HS-27A (cell line): Measurements from ENCODE around the gene ZNF483.
"Not testable (repeated sequence)": the region's sequence is repeated elsewhere in the genome, so short reads cannot be mapped to it uniquely, and the experiment has no call there.

Experiments used
- DNase-seq: peaks from one replicate; pipeline ENCODE4 v3.0.0-alpha.2; 2012; ENCODE audit warnings: low read depth, missing footprints

Gene ZNF483

DNA sequence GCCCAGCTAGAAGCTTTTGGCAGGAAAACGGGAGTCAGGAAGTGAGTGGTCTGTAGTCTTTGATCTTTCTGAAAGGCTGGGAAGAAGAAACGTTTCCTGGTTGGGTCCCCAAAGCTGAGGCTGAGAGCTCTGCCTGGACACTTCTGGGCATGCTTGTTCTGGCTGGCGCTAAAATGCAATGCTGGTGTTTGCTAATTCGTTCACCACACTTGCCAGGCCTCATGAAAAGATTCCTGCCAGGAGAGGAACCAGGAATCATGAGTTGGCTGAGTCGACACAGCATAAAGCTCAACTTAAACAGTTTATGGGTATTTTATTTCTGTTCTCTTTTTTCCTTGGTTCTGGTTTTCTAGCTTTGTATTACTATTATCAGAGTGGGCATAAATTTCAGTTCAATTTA lies 85.2 kb downstream of the ZNF483 start:
- no peak for DNase-seq

DNA sequence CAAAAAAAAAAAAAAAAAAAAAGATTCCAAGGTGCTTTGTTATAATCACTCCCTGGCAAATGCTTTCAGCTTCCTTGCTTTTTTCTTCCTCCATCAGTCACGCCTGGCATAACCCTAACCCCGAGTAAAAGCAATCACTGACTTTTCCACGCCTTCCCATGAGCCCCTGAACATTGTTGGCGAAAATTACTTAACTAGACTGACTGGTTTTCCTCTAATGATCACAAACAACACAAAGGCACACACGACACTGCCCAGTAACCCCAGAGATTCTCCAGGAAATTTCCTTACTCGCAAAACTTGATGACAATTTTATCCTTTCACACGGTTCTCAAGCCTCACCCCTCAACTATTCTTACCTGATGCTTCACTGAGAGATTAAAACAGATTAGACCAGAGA lies 85.9 kb downstream of the ZNF483 start:
- no peak for DNase-seq

- no peak for DNase-seq
Observed at GRCh38 chr9:111613436-111614040, 88.6 kb downstream of the ZNF483 start.

GRCh38 chr9:111615928-111616327 lies 90.9 kb downstream of the ZNF483 start:
- no peak for DNase-seq

DNA sequence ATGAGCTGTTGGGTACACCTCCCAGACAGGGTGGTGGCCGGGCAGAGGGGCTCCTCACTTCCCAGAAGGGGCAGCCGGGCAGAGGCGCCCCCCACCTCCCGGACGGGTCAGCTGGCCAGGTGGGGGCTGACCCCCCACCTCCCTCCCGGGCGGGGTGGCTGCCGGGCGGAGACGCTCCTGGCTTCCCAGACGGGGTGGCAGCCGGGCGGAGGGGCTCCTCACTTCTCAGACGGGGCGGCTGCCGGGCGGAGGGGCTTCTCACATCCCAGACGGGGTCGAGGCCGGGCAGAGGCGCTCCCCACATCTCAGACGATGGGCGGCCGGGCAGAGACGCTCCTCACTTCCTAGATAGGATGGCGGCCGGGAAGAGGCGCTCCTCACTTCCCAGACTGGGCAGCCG lies 92.4 kb downstream of the ZNF483 start:
- not testable (repeated sequence) for DNase-seq

GRCh38 chr9:111621895-111622480 lies 97.0 kb downstream of the ZNF483 start:
- no peak for DNase-seq

DNA sequence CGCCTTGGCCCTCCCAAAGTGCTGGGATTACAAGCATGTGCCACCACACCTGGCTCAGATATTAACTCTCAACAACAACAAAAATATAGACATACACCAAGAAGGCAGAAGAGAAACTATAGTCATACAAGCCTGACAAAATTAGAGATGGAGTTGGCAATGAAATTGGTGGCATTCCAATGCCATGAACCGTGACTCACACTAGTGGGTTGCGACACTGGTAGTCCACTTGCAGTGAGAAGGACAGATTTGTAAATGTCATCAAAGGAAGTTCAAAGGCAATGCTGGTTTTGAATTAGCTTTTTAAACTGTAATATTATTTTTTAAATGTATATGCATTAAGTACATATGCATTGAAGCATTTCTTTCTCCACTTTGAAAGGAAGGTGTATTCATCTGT lies 97.6 kb downstream of the ZNF483 start:
- DNase-seq, result peak; percentile 69
